Amygdala (tissue), 56 donors: ENCODE results near the gene NPC1.
"Not testable (repeated sequence)": the region's sequence is repeated elsewhere in the genome, so short reads cannot be mapped to it uniquely, and the experiment has no call there.

Source experiments
- DNase-seq, 56 donors: peaks; one replicate each; lab custom pipeline; 2025; lab: John Stamatoyannopoulos, UW

Gene NPC1

DNA sequence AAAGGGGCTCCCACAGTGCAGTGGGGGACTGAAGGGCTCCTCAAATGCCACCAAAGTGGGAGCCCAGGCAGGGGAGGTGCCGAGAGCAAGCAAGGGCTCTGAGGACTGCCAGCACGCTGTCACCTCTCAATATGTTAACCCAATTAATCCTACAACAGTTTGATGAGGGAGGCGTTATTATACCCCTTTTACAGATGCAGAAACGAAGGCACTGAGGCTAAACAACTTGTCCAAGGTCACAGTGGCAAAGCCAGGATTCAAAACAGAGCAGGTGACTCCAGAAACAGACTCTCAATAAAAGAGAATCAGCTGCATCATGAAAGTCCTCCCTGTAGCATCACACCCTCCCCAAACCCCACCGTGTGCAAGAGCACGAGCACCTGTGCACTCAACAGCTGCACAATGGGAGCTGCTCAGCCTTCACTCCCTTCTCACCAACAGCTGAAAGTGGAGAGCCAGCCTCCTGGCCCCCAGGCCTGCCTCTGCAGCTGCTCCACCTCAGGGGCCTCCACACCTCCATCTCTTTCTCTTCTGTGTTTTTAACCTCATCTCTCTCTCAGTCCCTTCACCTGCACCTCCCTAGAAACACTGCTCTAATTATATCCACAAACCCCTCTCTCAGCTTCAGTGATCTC lies 8.1 kb downstream of the NPC1 start:
- DNase-seq, result no peak

DNA sequence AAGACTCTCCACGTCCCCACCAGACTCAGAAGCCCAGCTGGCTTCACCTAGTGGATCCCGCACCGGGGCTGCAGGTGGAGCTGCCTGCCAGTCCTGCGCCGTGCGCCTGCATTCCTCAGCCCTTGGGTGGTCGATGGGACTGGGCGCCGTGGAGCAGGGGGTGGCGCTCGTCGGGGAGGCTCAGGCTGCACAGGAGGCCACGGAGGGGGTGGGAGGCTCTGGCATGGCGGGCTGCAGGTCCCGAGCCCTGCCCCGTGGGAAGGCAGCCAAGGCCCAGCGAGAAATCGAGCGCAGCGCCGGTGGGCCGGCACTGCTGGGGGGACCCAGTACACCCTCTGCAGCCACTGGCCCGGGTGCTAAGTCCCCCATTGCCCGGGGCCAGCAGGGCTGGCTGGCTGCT lies 8.8 kb downstream of the NPC1 start:
- not testable (repeated sequence) for DNase-seq

GRCh38 chr18:23575309-23575651 lies 11.0 kb downstream of the NPC1 start:
- DNase-seq, result no peak

DNA sequence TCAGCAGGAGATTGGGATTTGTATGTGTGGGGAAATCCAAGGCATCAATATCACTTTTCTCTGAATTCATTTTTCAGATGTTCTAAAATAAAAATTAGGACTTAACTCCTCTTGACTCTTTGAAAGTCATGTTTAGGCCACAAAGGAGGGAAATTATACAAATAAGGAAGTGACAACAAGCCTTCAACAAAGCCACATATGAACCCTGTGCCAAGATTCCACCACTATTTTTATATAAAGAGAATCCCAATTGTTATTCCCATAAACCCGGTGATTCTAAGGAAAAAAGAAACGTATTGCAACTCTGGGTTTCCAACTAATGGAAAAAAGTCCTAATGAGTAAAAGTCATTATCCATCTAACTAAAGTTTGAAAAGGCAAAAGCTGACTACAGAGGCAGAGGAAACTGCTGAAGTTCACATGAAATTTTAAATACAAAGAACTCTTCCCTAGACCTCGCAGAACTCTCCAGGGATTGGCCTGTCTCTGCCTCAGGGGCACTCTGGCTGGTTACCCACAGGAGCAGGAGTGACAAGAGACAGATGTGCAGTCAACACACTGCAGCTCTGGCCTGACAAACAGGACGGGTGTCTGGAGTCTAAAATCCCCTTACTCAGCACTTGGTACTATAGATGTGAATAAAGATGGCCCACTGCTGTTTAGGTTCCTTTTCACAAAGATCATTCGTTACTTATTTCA lies 11.5 kb downstream of the NPC1 start:
- no peak for DNase-seq

- DNase-seq, result no peak
Measured at GRCh38 chr18:23573626-23574431, 12.5 kb downstream of the NPC1 start.

DNA sequence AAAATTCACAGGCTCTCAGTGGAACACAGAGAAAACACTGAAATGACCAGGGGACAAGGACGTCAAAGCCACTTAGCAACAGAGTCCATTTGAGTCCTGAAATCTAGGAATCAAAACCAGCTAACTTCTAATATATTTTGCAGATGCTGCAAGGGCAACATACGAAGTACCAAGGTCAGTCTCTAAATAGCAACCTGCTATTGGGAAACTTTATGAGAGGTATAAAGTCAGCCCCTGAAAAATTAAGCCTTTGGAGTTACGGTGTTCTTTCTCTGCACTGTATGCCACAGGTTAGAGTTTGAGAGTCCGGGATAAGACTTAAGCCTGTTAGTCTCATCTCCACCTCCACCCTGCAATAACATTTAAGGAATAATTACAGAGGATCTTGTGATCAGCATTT lies 13.3 kb downstream of the NPC1 start:
- DNase-seq, result no peak

- DNase-seq, result no peak
Measured at GRCh38 chr18:23572570-23572969, 13.7 kb downstream of the NPC1 start.

DNA sequence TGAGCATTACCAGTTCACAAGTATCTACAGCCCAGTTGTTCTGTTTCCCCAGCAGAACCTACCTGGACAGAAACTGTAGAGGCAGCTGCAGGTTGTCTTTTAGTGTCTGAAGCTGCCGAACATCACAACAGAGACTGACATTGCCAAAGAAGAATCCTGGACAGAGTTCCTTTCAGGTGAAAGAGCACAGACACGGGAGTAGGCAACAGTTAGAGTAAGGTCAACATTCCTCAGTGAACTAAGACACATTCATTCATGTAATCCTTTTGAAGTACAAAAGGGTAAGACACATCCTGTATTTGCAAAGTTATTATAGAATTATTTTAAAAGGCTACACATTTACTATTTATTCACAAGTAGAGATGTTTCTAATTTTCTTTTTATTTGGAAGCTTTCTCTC lies 14.3 kb downstream of the NPC1 start:
- DNase-seq, result no peak

- no peak for DNase-seq
Measured at GRCh38 chr18:23570912-23571504, 15.3 kb downstream of the NPC1 start.

DNA sequence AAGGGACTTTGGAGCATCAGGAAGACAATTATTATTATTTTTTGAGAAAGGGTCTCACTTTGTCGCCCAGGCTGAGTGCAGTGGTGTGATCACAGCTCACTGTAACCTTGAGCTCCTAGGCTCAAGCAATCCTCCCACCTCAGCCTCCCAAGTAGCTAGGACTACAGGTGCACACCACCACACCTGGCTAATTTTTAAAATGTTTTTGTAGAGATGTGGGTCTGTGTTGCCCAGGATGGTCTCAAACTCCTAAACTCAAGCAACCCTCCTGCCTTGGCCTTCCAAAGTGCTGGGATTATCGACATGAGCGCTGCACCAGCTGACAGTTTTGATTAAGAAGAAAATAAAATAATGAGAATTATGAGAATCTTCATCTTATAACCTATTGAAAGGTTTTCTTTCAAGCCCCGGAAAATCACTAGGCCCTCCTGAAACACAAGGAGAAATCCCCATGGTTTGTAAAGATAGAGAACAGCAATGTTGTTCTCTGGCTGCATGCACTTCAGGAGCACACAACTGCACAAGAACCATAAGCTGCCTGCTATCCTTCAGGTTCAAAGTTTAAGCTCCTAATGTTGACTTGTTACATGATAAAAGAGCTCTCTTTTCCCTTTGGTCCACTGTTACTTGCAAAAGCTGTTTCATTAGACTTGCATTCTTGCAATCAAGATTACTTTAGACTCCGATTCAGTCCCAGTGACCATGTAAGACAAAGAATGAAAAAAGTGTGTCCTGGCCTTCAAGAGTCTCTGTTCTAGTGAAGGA lies 16.8 kb downstream of the NPC1 start:
- no peak for DNase-seq

DNA sequence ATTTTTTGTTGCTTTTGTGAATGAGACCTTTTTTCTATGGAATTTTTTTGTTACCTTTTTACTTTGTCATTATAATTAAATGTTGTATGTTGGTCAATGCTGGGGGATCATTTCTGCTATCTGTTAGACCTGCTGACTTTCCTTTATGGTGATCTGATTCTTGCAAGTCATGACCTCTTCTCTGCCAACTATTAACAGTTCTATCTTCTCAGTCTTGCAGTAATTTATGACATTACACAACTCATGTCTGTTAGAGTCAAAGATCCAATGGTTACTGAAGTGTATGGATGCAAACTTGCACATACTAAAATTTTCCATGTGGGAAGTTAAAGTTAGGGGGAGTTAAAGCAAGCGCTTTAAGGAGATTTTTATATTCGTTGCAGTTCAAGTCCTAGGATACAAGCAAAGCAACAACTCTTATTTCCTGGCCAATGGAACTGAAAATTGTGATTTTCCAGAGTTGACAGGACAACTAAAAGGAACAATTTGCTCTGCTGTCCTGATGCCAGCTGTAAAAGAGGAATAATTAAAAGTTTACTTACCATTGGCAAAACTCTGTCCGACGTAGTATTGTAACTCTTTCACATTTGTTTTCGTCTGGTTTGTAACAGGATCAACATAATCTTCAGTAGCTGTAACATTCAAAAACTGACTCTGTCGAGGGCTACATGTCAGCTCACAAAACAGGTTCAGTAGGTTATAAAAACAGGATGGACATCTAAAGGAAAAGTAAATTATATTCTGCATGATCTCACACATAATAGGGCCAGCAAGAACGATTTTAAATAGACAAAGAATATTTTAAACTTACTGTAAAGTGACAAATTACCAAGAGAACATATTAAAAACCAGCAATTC lies 17.8 kb downstream of the NPC1 start:
- no peak for DNase-seq

DNA sequence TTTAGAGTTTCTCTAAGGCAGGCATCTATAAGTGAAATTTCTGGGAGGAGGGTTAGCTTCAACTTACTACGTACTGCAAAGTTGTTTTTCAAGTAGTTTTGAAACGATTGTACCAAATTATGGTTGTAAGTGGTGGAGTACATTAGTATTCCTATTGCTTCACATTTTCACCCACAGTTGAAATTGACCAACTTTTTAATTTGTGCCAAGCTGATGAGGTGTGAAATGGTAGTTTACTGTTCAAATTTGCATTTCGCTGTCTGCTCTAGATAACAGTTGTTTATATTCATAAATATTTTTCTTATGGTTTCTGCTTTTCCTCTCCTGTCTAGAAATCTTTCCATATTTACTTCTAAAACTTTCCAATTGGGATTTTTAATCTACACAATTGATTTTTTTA lies 18.6 kb downstream of the NPC1 start:
- DNase-seq, result no peak

DNA sequence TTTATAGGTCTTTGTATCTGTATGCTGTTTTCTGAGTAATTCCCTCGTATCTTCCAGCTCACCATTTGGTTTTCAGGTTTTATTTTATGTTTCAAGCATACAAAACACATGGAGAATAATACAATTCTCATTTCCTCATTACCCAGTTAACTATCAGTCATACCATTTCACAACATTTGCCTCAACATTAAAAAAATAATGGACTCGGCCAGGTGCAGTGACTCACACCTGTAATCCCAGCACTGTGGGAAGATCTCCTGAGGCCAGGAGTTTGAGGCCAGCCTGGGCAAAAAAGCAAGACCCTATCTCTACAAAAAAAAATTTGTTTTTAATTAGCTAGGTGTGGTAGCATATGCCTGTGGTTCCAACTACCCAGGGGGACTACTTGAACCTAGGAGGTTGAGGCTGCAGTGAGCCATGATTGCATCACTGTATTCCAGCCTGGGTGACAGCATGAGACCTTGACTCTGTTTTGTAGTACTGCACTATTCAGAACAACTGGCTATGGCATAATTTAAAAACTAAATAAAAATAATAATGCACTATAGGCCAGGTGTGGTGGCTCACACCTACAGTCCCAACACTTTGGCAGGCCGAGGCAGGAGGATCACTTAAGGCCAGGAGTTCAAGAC lies 20.3 kb downstream of the NPC1 start:
- DNase-seq, result no peak

GRCh38 chr18:23563377-23564043 lies 22.8 kb downstream of the NPC1 start:
- no peak for DNase-seq

DNA sequence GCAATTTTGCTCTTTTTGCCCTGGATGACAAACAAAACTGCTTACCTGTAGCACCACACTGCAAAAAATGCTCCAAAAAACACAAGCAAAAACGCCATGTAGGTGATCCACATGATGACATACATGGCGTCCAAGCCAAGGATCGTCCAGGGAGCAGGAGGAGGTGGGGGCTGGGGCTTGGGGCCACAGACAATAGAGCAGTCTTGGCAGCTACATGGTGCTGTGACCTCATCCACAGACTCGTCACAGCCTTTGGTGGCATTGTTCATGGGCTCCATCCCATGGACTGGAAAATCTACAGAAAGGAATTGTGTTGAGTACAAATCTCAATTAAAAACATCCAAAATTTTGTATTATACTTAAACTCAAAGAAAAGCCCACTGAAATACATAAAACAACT lies 26.1 kb downstream of the NPC1 start:
- DNase-seq, result peak in 47 of 56 donors; percentile 8 to 84 (median 52)

DNA sequence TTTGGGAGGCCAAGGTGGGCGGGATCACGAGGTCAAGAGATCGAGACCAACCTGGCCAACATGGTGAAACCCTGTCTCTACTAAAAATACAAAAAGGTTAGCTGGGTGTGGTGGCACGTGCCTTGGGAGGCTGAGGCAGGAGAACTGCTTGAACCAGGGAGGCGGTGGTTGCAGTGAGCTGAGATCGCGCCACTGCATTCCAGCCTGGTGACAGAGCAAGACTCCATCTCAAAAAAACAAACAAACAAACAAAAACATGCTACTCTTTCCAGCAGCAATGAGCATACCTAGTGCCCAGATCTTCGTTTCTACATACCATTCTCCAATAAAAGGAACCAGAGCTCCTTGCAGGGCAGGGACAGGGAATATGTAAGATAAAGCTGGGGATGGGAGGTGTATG lies 28.8 kb downstream of the NPC1 start:
- not testable (repeated sequence) for DNase-seq

- no peak for DNase-seq
Measured at GRCh38 chr18:23556145-23556780, 30.0 kb downstream of the NPC1 start.

- DNase-seq, result no peak
Measured at GRCh38 chr18:23553887-23554286, 32.4 kb downstream of the NPC1 start.
